Naive thymus-derived CD4-positive, alpha-beta T cell (primary cell): ENCODE data around the gene SPATA32. TPM values are rescaled to one million over a fixed set of nuclear protein-coding genes. Genes with fewer than 3 reads are reported as not detected.
A peak's percentile ranks its signal among the peaks of the same experiment; 100 is the strongest.

Source experiments
- ATAC-seq: fragments of 150-1000 bp; cut with Tn5 transposase; 2 replicates; pipeline ENCODE4 v1.10.0; 2021; ENCODE audit warnings: mild to moderate bottlenecking, moderate library complexity
- CTCF ChIA-PET: fragments of 350-600 bp; sonication (Branson Sonifier 250); formaldehyde crosslinking; loops from one replicate; lab custom pipeline; 2021; ENCODE audit warnings: antibody characterized with exemption; lab: Charles Lee
- POLR2A ChIA-PET: fragments of 350-600 bp; sonication (Branson Sonifier 250); formaldehyde crosslinking; loops from one replicate; lab custom pipeline; 2021; ENCODE audit warnings: antibody characterized with exemption, inconsistent platforms; lab: Charles Lee
- DNase-seq, 9 donors: peaks; one replicate each; pipeline versions ENCODE4 v3.0.0 to v3.0.0-alpha.2; 2020 to 2022; ENCODE audit warnings: mixed read lengths in 1 of 9
- H3K27ac ChIP-seq: one replicate; pipeline ENCODE4 v1.7.0; 2013; ENCODE audit warnings: mild to moderate bottlenecking, low read depth, low read length, moderate library complexity
- H3K27me3 ChIP-seq, 2 donors: one replicate each; pipeline ENCODE4 v1.7.0; 2013; ENCODE audit warnings: low read length in 2 of 2, mild to moderate bottlenecking in 2 of 2, moderate library complexity in 2 of 2; ENCODE audit not compliant: control insufficient read depth in 2 of 2, insufficient read depth in 2 of 2
- H3K36me3 ChIP-seq, 3 experiments: 1 replicate in 2 of 3; 2 replicates in 1 of 3; pipeline ENCODE4 v1.7.0; 2013; ENCODE audit warnings: low read length in 3 of 3, mild to moderate bottlenecking in 3 of 3, moderate library complexity in 1 of 3; ENCODE audit not compliant: insufficient read depth in 3 of 3, control insufficient read depth in 2 of 3
- H3K4me1 ChIP-seq, 2 donors: one replicate each; pipeline ENCODE4 v1.7.0; 2013; ENCODE audit warnings: low read length in 2 of 2, mild to moderate bottlenecking in 2 of 2, moderate library complexity in 1 of 2; ENCODE audit not compliant: control insufficient read depth in 2 of 2, insufficient read depth in 2 of 2
- H3K4me3 ChIP-seq: 2 replicates; pipeline ENCODE4 v1.7.0; 2013; ENCODE audit warnings: mild to moderate bottlenecking, low read length
- H3K9me3 ChIP-seq, 3 experiments: 1 replicate in 2 of 3; 2 replicates in 1 of 3; pipeline ENCODE4 v1.7.0; 2013; ENCODE audit warnings: low read length in 3 of 3; ENCODE audit not compliant: control insufficient read depth in 2 of 3
- H3K27ac Mint-ChIP-seq, 9 donors: one replicate each; pipeline ENCODE4 v1.8.0; 2020 to 2022; ENCODE audit warnings: mixed read lengths in 9 of 9, mild to moderate bottlenecking in 8 of 9, moderate library complexity in 5 of 9, inconsistent platforms in 2 of 9
- H3K27me3 Mint-ChIP-seq, 5 donors: one replicate each; pipeline ENCODE4 v1.8.0; 2021 to 2022; ENCODE audit warnings: mixed read lengths in 5 of 5, mild to moderate bottlenecking in 1 of 5
- H3K36me3 Mint-ChIP-seq, 5 donors: one replicate each; pipeline ENCODE4 v1.8.0; 2020 to 2022; ENCODE audit warnings: mixed read lengths in 5 of 5, mild to moderate bottlenecking in 3 of 5, inconsistent platforms in 1 of 5
- H3K4me1 Mint-ChIP-seq, 7 donors: one replicate each; pipeline ENCODE4 v1.8.0; 2020 to 2022; ENCODE audit warnings: mixed read lengths in 7 of 7, mild to moderate bottlenecking in 3 of 7, inconsistent platforms in 1 of 7
- H3K4me3 Mint-ChIP-seq, 10 donors: one replicate each; pipeline ENCODE4 v1.8.0; 2020 to 2022; ENCODE audit warnings: mild to moderate bottlenecking in 10 of 10, mixed read lengths in 10 of 10, moderate library complexity in 6 of 10, inconsistent platforms in 2 of 10
- H3K9me3 Mint-ChIP-seq, 11 donors: one replicate each; pipeline ENCODE4 v1.8.0; 2020 to 2022; ENCODE audit warnings: mixed read lengths in 11 of 11, mild to moderate bottlenecking in 4 of 11, inconsistent platforms in 1 of 11, moderate library complexity in 1 of 11
- intact Hi-C, 2 donors: fragments of 100-400 bp; cut with micrococcal nuclease; formaldehyde crosslinking; loops; one replicate each; pipeline ENCODE4 v1.15.1; 2023
- polyA plus RNA-seq, 2 donors: library from polyadenylated mRNA; unstranded; fragments of 300-500 nt; fragmentation: Illumina TruSeq; gene quantifications; one replicate each; pipeline ENCODE4 v1.2.3, GENCODE V29; 2021
- total RNA-seq, 6 experiments: library from RNA in 5 of 6; stranded (reverse) in 5 of 6; gene quantifications; 1 replicate in 5 of 6; 2 replicates in 1 of 6; pipeline ENCODE4 v1.2.3 and lab custom pipeline; 2021 to 2026

The SPATA32 gene
- total and polyA plus RNA-seq, 7 experiments from 2014 or later = 0.12 to 1.1 (median 0.45) TPM; not detected in 1

GRCh38 chr17:45298546-45299285 lies 36.8 kb upstream of the SPATA32 start:
- intact Hi-C loops = no loop called here
- Mint-ChIP-seq H3K4me1 (peaks cover 57 to 92% (median 81%) of the 10 kb centered on the region in 7 donors), H3K27ac (peak overlapping the region; percentile 2 to 60 (median 26)), H3K9me3 (no peaks in the 10 kb centered on the region), H3K36me3 (peaks cover 0 to 28% (median 9%) of the 10 kb centered on the region in 5 donors), H3K4me3 (peak overlapping the region in 4 of 10 donors; percentile 0 to 48 (median 10)), H3K27me3 (no peaks in the 10 kb centered on the region)
- DNase-seq (no peak), ATAC-seq (no peak)
- H3K4me1 ChIP-seq = peaks cover 40 to 42% of the 10 kb centered on the region in 2 donors
- no peak overlapping the region for H3K4me3 ChIP-seq
- ChIA-PET POLR2A (interaction anchor here (1.0 kb wide), 1 partner anchor 20 kb away, joined by 5 read pairs; no protein-coding TSS in a partner anchor), CTCF (interaction anchor here (1.0 to 1.2 kb wide), 2 partner anchors 21 to 22 kb away, joined by 3 read pairs; no protein-coding TSS in a partner anchor)
- no peaks in the 10 kb centered on the region for H3K27me3 ChIP-seq
- H3K27ac ChIP-seq = no peak overlapping the region
- no peaks in the 10 kb centered on the region for H3K9me3 ChIP-seq
- H3K36me3 ChIP-seq = peaks cover 0 to 6% (median 0%) of the 10 kb centered on the region in 3 experiments

DNA sequence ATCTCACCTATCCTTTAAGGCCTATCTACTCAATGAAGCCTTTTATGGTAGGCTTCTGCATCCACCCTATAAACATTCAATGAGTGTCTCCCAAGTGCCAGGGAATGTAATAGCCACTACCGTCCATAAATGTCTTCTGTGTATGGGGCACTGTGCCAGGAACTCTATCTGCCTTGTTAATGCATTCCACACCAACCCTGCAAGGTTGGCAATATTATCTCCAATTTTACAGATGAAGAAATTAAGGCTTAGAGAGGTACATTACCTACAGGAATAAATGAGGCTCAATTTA lies 34.9 kb upstream of the SPATA32 start:
- Histone ChIP-seq H3K36me3 (peaks cover 0 to 18% (median 0%) of the 10 kb centered on the region in 3 experiments), H3K9me3 (no peaks in the 10 kb centered on the region), H3K4me3 (no peak overlapping the region), H3K27me3 (no peaks in the 10 kb centered on the region), H3K27ac (no peak overlapping the region), H3K4me1 (peaks cover 32 to 45% of the 10 kb centered on the region in 2 donors)
- Mint-ChIP-seq H3K4me1 (peaks cover 55 to 93% (median 78%) of the 10 kb centered on the region in 7 donors), H3K4me3 (peak overlapping the region in 5 of 10 donors; percentile 0 to 36 (median 22)), H3K36me3 (peaks cover 0 to 25% (median 9%) of the 10 kb centered on the region in 5 donors), H3K27ac (peak overlapping the region in 8 of 9 donors; percentile 55 to 90 (median 80)), H3K9me3 (no peaks in the 10 kb centered on the region), H3K27me3 (no peaks in the 10 kb centered on the region)
- ATAC-seq (no peak), DNase-seq (no peak)
- ChIA-PET POLR2A (no interaction called here), CTCF (no interaction called here)
- intact Hi-C loops = no loop called here

DNA sequence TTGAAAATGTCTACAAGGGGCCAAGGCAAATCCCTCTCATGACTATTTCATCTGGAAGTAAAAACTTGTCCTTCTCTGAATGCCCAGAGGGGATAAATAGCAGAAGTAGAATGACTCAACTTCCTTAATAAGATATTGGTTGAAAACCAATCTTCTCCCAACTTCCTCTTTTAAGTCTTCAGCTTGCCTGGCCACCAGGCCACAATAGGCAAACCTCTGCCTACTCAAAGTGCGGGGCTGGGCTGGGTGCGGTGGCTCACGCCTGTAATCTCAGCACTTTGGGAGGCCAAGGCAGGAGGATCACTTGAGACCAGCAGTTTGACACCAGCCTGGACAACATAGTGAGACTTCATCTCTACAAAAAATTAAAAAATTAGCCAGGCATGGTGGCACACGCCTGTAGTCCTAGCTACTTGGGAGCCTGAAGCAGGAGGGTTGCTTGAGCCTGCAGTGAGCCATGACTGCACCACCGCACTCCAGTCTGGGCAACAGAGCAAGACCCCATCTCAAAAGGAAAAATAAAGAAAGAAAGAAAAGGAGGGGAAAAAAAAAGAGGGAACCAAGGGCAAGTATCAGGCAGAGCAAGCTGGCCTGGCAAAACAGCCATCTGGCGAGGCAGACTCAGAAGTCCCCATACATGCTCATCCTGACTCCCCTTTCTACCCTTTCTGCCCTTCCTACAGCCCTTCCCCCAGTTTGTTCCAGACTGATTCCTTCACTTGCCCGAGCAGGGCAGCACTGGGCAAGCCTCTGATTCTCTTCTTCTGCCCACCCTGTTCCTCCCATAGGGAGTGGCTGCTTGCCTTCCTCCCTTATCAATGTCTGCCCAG lies 34.3 kb upstream of the SPATA32 start:
- ATAC-seq = peak; percentile 75
- H3K4me3 Mint-ChIP-seq = peak overlapping the region in 5 of 10 donors; percentile 0 to 46 (median 22)

GRCh38 chr17:45294506-45294905 lies 32.6 kb upstream of the SPATA32 start:
- H3K4me3 Mint-ChIP-seq = no peak overlapping the region
- H3K36me3 Mint-ChIP-seq = peaks cover 0 to 21% (median 13%) of the 10 kb centered on the region in 5 donors
- Histone ChIP-seq H3K27me3 (no peaks in the 10 kb centered on the region), H3K4me1 (peaks cover 18 to 33% of the 10 kb centered on the region in 2 donors), H3K4me3 (no peak overlapping the region), H3K9me3 (no peaks in the 10 kb centered on the region), H3K36me3 (peaks cover 0 to 33% (median 3%) of the 10 kb centered on the region in 3 experiments), H3K27ac (no peak overlapping the region)
- DNase-seq = no peak
- no peaks in the 10 kb centered on the region for H3K27me3 Mint-ChIP-seq
- CTCF ChIA-PET = interaction anchor here (1.0 kb wide), 1 partner anchor 18 kb away, joined by 3 read pairs; no protein-coding TSS in a partner anchor
- POLR2A ChIA-PET = interaction anchor here (0.5 to 1.5 kb wide), 4 partner anchors 12 to 81 kb away, joined by 3 to 6 read pairs (median 3); partner anchors contain the start of gene MAP3K14
- H3K9me3 Mint-ChIP-seq = no peaks in the 10 kb centered on the region
- no peak for ATAC-seq
- peak overlapping the region in 6 of 9 donors; percentile 11 to 85 (median 62) for H3K27ac Mint-ChIP-seq
- peaks cover 46 to 84% (median 69%) of the 10 kb centered on the region in 7 donors for H3K4me1 Mint-ChIP-seq
- intact Hi-C loops = no loop called here

More for the DNA sequence above, 34.3 kb upstream of the SPATA32 start:
- Histone ChIP-seq H3K27ac (no peak overlapping the region), H3K27me3 (no peaks in the 10 kb centered on the region), H3K36me3 (peaks cover 0 to 18% (median 0%) of the 10 kb centered on the region in 3 experiments), H3K4me3 (no peak overlapping the region), H3K9me3 (no peaks in the 10 kb centered on the region), H3K4me1 (peaks cover 31 to 43% of the 10 kb centered on the region in 2 donors)
- H3K27ac Mint-ChIP-seq = peak overlapping the region; percentile 36 to 90 (median 78)
- ChIA-PET POLR2A (interaction anchor here (0.8 to 1.3 kb wide), 2 partner anchors 15 to 20 kb away, joined by 3 read pairs; partner anchors contain the start of gene MAP3K14), CTCF (interaction anchor here (1.0 kb wide), 1 partner anchor 78 kb away, joined by 6 read pairs; no protein-coding TSS in a partner anchor)
- no peaks in the 10 kb centered on the region for H3K27me3 Mint-ChIP-seq
- no peak for DNase-seq
- intact Hi-C loops = no loop called here
- H3K9me3 Mint-ChIP-seq = no peaks in the 10 kb centered on the region
- peaks cover 0 to 25% (median 9%) of the 10 kb centered on the region in 5 donors for H3K36me3 Mint-ChIP-seq
- H3K4me1 Mint-ChIP-seq = peaks cover 55 to 94% (median 81%) of the 10 kb centered on the region in 7 donors

DNA sequence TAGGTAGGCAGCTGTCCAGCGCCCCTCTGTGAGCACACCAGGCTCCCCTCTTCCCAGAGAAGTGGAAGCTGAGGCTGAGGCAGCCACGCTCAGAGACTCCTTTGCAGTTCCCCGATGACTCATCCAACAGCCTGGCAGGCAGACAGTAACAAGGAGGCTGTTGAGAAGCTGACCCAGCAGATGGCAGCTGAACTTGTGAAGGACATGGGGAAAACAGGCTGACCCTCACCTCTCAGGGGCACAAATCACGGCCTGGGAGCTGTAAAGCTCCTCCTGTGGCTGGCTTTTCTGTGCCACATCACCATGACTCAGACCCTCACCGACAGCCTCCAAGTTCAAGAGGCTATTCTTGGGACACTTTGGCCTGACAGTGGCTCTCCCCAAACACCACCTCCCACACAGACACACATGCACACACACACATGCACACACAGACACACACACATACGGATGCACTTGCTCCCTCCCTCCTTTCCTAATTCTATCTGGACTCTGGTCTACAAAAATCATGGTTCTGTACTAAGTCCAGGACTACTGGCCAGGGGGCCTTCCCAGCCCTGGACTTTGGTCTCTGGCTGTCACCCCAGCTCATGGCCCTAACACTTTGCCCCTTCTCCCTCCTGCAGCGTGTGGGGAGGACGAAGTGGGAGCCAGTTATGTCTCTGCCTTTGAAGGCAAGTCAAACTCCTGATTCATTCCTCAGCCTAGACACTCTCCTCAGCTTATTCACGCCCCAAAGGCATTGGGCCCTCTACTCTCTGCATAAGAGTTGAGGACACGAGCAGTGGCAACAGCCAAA lies 31.7 kb upstream of the SPATA32 start:
- peak overlapping the region; percentile 24 to 85 (median 67) for H3K27ac Mint-ChIP-seq
- Histone ChIP-seq H3K36me3 (peaks cover 0 to 42% (median 11%) of the 10 kb centered on the region in 3 experiments), H3K27ac (peak overlapping the region; percentile 19), H3K4me1 (peaks cover 18 to 28% of the 10 kb centered on the region in 2 donors), H3K9me3 (no peaks in the 10 kb centered on the region), H3K4me3 (no peak overlapping the region), H3K27me3 (no peaks in the 10 kb centered on the region)
- POLR2A ChIA-PET = interaction anchor here (0.6 to 1.1 kb wide), 4 partner anchors 8 to 74 kb away, joined by 3 to 4 read pairs (median 3); no protein-coding TSS in a partner anchor
- H3K36me3 Mint-ChIP-seq = peaks cover 0 to 19% (median 10%) of the 10 kb centered on the region in 5 donors
- peak overlapping the region in 1 of 10 donors; percentile 9 for H3K4me3 Mint-ChIP-seq
- DNase-seq = no peak
- no peaks in the 10 kb centered on the region for H3K27me3 Mint-ChIP-seq
- CTCF ChIA-PET = interaction anchor here (1.0 kb wide), 1 partner anchor 17 kb away, joined by 3 read pairs; no protein-coding TSS in a partner anchor
- peaks cover 38 to 77% (median 60%) of the 10 kb centered on the region in 7 donors for H3K4me1 Mint-ChIP-seq
- intact Hi-C loops = no loop called here
- no peaks in the 10 kb centered on the region for H3K9me3 Mint-ChIP-seq
- peak; percentile 69 for ATAC-seq
